Stimulated activated CD4-positive, alpha-beta T cell treated with anti-CD3 and anti-CD28 coated beads, TNF-alpha, amount 100 ng/mL, for 1 hour (primary cell): ENCODE data around the gene HOXD9.

Experiments
- DNase-seq, 3 donors: peaks; one replicate each; pipeline ENCODE4 v3.0.0-alpha.2; 2020; ENCODE audit warnings: low read depth in 3 of 3, low spot score in 1 of 3

HOXD9 gene

GRCh38 chr2:176098366-176099158 lies 24.0 kb upstream of the HOXD9 start:
- no peak for DNase-seq

GRCh38 chr2:176099159-176099727 lies 23.3 kb upstream of the HOXD9 start:
- no peak for DNase-seq

GRCh38 chr2:176099728-176100546 lies 22.6 kb upstream of the HOXD9 start, which contains the start of gene HOXD12:
TSS of gene HOXD12 (plus strand) at chr2:176099795. CDS start at chr2:176099802, 7 bp downstream.
- no peak for DNase-seq

DNA sequence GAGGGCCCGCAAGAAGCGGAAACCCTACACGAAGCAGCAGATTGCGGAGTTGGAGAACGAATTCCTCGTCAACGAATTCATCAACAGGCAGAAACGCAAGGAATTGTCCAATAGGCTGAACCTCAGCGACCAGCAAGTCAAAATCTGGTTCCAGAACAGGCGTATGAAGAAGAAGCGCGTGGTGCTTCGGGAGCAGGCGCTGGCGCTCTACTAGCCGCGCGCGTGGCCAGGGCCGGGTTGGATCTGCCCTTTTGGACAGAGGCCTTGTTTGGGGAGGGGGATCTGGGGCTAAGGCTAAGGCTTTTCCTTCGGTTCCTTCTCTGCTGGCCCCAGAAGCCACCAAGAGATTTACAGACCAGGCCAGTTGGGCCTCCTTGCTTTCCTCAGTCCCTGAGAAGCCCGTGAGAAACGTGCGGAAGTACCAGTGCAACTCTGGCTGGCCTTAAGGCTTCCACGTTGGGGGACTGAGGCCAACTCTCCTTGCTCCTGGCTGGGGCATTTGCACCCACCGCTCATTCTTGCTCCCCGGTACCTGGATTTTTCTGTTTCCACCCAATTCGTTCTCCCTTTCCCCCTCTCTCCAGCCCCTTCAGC lies 21.9 kb upstream of the HOXD9 start:
- no peak for DNase-seq

GRCh38 chr2:176101216-176101830 lies 21.2 kb upstream of the HOXD9 start:
- DNase-seq, result no peak

DNA sequence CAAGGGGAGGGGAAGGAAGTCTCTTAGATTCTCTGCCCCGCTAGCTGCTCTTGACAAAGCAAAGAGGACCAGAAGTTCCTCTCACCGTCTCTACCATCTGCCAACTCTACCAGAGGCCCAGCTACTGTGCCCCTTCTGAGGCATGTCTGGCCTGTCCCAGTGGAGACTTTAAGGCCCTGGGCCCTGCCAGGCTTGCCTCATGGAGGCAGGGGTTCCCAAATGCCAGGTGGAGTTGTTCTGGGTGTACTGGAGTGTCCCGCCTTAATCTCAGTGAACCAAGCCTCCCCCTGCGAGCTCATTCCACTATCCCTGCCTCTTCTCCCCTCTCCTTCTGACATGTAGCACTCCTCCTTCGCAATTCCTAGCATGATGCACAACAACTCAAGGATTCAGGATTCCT lies 20.7 kb upstream of the HOXD9 start:
- no peak for DNase-seq

DNA sequence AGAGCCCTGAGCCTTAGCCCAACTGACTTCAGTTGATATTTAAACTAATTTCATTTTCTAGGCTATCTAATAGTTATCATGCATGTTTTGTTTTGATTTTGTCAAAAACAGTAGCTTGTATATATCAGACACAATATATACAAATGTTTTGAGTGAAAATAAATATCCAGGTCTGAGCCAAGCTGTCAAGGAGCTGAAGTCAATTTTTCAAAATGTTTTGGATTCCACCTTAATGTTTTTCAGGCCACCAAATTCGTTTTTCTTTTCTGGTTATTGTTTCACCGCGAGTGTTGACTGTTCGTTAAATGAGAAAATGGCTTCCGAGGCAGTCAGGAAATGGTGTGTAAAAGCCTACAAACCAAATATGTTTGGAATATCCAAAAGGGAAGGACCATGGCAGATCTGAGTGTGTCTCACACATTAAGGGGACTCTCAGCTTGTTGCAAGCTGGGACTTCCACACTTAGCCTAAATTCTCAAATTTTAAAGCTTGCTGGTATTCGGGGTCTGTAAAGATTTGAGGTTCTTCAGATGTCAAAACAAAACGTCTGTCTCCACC lies 20.1 kb upstream of the HOXD9 start:
- no peak for DNase-seq

- DNase-seq, result no peak
Measured at GRCh38 chr2:176103194-176103593, 19.3 kb upstream of the HOXD9 start.

- no peak for DNase-seq
Measured at GRCh38 chr2:176103742-176104315, 18.7 kb upstream of the HOXD9 start.

- DNase-seq, result no peak
Measured at GRCh38 chr2:176104316-176105077, 18.0 kb upstream of the HOXD9 start.

- no peak for DNase-seq
Measured at GRCh38 chr2:176105078-176105729, 17.3 kb upstream of the HOXD9 start.

DNA sequence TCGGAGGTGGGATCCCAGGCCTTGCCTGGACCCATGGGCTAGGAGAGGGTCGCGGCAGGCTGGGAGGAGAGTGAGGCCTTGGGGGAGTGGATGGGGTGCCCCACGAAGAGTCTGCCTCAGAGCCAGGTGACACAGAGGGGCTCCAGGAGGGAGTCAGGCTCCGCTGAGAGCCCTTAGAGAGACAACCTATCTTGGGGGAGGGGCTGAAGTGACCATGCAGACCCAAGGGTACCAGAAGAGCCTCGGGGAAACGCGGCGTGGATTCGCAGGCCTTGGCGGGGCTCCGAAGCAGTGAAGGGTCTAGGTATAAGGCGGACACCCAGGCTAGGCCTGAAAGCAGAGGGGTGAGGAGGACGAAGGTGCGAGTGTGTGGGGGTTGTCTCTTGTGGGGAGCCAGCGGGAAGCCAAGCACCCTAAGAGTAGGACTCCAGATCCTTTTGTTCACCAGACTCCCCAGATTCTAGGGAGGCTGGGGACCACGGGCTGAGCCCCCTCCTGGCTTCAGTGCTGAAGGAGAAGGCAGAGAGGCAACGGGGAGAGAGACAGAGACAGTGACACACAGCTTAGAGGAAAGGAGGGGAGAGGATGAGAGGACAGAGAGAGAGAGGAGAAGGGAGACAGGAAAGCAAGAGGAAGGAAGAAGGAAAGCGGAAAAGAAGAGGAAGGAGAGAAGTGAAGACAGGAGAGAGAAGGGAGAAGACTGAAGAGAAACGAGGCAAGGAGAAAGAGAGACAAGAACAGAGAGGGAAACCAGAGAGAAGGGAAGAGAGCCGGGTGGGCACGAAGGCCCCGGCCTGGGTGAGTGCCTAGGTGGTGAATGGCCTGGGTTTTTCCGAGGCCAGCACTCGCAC lies 16.6 kb upstream of the HOXD9 start:
- no peak for DNase-seq

GRCh38 chr2:176106581-176107539 lies 15.7 kb upstream of the HOXD9 start, which contains the start of gene HOXD11:
TSS of gene HOXD11 (plus strand) at chr2:176107280. CDS start at chr2:176107356, 76 bp downstream.
- DNase-seq, result no peak

GRCh38 chr2:176107731-176108181 lies 14.8 kb upstream of the HOXD9 start:
- DNase-seq, result no peak

DNA sequence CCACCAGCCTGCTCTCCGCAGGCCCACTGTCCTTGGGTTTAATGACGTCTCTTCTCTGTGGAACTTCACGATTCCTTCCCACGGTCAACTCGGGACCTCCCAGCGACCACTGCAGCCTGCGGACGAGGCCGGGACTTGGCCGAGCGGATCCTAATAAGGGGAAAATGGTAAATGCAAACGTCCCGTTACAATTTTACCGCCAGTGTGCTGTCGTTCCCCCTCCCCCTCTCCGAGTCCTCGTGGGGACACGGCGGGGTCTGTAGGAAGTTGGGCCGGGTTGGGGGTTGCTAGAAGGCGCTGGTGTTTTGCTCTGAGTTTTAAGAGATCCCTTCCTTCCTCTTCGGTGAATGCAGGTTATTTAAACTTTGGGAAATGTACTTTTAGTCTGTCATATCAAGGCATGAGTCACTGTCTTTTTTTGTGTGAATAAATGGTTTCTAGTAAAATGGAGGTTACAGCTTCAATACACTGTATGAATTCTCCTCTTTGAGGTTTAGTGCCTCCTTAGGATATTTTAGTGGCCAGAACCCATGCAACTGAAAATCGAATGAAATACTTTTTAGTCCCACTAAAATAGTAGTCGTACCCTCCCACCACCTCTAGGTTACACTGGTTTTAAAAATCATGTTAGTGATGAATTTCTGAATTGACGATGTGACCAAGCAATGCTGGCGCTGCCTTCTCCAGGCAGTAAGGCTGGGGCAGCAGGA lies 13.2 kb upstream of the HOXD9 start:
- DNase-seq, result no peak

DNA sequence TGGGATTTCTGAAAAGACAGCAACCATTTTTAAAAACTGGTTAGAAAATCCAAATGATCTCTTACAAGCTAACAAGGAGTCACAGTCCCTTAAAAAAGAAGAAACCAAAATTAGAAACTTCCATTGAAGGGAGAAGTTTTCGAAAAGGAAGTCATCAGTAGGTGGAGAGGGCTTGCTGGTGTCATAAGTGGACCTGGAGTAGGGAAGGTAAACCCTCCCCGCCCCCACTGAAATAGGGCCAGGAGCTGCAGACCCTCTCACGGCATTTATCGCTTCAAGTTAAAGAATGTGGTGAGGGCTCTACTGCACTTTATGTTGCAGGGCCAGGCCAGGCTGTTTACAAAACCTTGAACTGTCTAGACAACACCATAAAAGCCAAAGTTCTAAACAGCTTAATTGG lies 12.6 kb upstream of the HOXD9 start:
- DNase-seq, result no peak
